ENCODE measurements around the gene TMEM31.

TMEM31 gene

GRCh38 chrX:103710609-103711008, at the start of gene TMEM31:
TMEM31 (plus strand) TSS chrX:103710909; CDS start chrX:103712259, 1,350 bp downstream.
- no peak within 1 kb of the TSS for H3K9ac ChIP-seq (ENCODE audit: low read length in 2 of 2)
- no peak within 1 kb of the TSS for H3K4me3 ChIP-seq (ENCODE audit: low read length in 2 of 2)
- H3K27ac ChIP-seq (ENCODE audit: low read length), result no peak within 1 kb of the TSS
- no peaks in the 10 kb centered on the region for H3K36me3 ChIP-seq (ENCODE audit: control insufficient read depth in 2 of 2, insufficient read depth in 2 of 2, low read length in 2 of 2)
- H3K27me3 ChIP-seq (ENCODE audit: control insufficient read depth in 1 of 2, insufficient read depth in 2 of 2, low read length in 2 of 2), result peaks cover 0 to 8% of the 10 kb centered on the region in 2 donors
- no peaks in the 10 kb centered on the region for H3K9me3 ChIP-seq (ENCODE audit: control insufficient read depth in 2 of 2, low read length in 2 of 2)
- no peaks in the 10 kb centered on the region for H3K4me1 ChIP-seq (ENCODE audit: control insufficient read depth, insufficient read depth, low read length)

- Histone ChIP-seq H3K36me3 (ENCODE audit: control insufficient read depth in 2 of 2, insufficient read depth in 2 of 2, low read length in 2 of 2) (no peaks in the 10 kb centered on the region), H3K4me3 (ENCODE audit: low read length in 2 of 2) (peak overlapping the region in 1 of 2 donors; percentile 8), H3K9me3 (ENCODE audit: control insufficient read depth in 2 of 2, low read length in 2 of 2) (no peaks in the 10 kb centered on the region), H3K27me3 (ENCODE audit: control insufficient read depth in 1 of 2, insufficient read depth in 2 of 2, low read length in 2 of 2) (peaks cover 5 to 16% of the 10 kb centered on the region in 2 donors), H3K27ac (ENCODE audit: low read length) (no peak overlapping the region), H3K4me1 (ENCODE audit: control insufficient read depth, insufficient read depth, low read length) (no peaks in the 10 kb centered on the region), H3K9ac (ENCODE audit: low read length in 2 of 2) (no peak overlapping the region)
Observed at GRCh38 chrX:103663981-103664762, 46.5 kb upstream of the TMEM31 start.

- Histone ChIP-seq H3K4me3 (ENCODE audit: low read length in 2 of 2) (no peak overlapping the region), H3K36me3 (ENCODE audit: control insufficient read depth in 2 of 2, insufficient read depth in 2 of 2, low read length in 2 of 2) (no peaks in the 10 kb centered on the region), H3K4me1 (ENCODE audit: control insufficient read depth, insufficient read depth, low read length) (no peaks in the 10 kb centered on the region), H3K27me3 (ENCODE audit: control insufficient read depth in 1 of 2, insufficient read depth in 2 of 2, low read length in 2 of 2) (peaks cover 5 to 7% of the 10 kb centered on the region in 2 donors), H3K9ac (ENCODE audit: low read length in 2 of 2) (no peak overlapping the region), H3K27ac (ENCODE audit: low read length) (no peak overlapping the region), H3K9me3 (ENCODE audit: control insufficient read depth in 2 of 2, low read length in 2 of 2) (no peaks in the 10 kb centered on the region)
Observed at GRCh38 chrX:103666202-103667107, 44.3 kb upstream of the TMEM31 start.

- peaks cover 0 to 7% of the 10 kb centered on the region in 2 donors for H3K27me3 ChIP-seq (ENCODE audit: control insufficient read depth in 1 of 2, insufficient read depth in 2 of 2, low read length in 2 of 2)
- no peak overlapping the region for H3K4me3 ChIP-seq (ENCODE audit: low read length in 2 of 2)
- H3K27ac ChIP-seq (ENCODE audit: low read length), result no peak overlapping the region
- H3K9ac ChIP-seq (ENCODE audit: low read length in 2 of 2), result no peak overlapping the region
- H3K36me3 ChIP-seq (ENCODE audit: control insufficient read depth in 2 of 2, insufficient read depth in 2 of 2, low read length in 2 of 2), result peaks cover 0 to 2% of the 10 kb centered on the region in 2 donors
- no peaks in the 10 kb centered on the region for H3K9me3 ChIP-seq (ENCODE audit: control insufficient read depth in 2 of 2, low read length in 2 of 2)
- H3K4me1 ChIP-seq (ENCODE audit: control insufficient read depth, insufficient read depth, low read length), result no peaks in the 10 kb centered on the region
Observed at GRCh38 chrX:103669745-103670144, 41.0 kb upstream of the TMEM31 start.

- Histone ChIP-seq H3K4me1 (ENCODE audit: control insufficient read depth, insufficient read depth, low read length) (no peaks in the 10 kb centered on the region), H3K36me3 (ENCODE audit: control insufficient read depth in 2 of 2, insufficient read depth in 2 of 2, low read length in 2 of 2) (peaks cover 0 to 18% of the 10 kb centered on the region in 2 donors), H3K27me3 (ENCODE audit: control insufficient read depth in 1 of 2, insufficient read depth in 2 of 2, low read length in 2 of 2) (peaks cover 0 to 4% of the 10 kb centered on the region in 2 donors), H3K27ac (ENCODE audit: low read length) (no peak overlapping the region), H3K4me3 (ENCODE audit: low read length in 2 of 2) (no peak overlapping the region), H3K9ac (ENCODE audit: low read length in 2 of 2) (no peak overlapping the region), H3K9me3 (ENCODE audit: control insufficient read depth in 2 of 2, low read length in 2 of 2) (no peaks in the 10 kb centered on the region)
Observed at GRCh38 chrX:103674531-103675454, 35.9 kb upstream of the TMEM31 start.

GRCh38 chrX:103678199-103678993, 32.3 kb upstream of the TMEM31 start:
- Histone ChIP-seq H3K36me3 (ENCODE audit: control insufficient read depth in 2 of 2, insufficient read depth in 2 of 2, low read length in 2 of 2) (peaks cover 0 to 18% of the 10 kb centered on the region in 2 donors), H3K9ac (ENCODE audit: low read length in 2 of 2) (no peak overlapping the region), H3K4me1 (ENCODE audit: control insufficient read depth, insufficient read depth, low read length) (no peaks in the 10 kb centered on the region), H3K9me3 (ENCODE audit: control insufficient read depth in 2 of 2, low read length in 2 of 2) (no peaks in the 10 kb centered on the region), H3K4me3 (ENCODE audit: low read length in 2 of 2) (no peak overlapping the region), H3K27me3 (ENCODE audit: control insufficient read depth in 1 of 2, insufficient read depth in 2 of 2, low read length in 2 of 2) (peaks cover 0 to 4% of the 10 kb centered on the region in 2 donors), H3K27ac (ENCODE audit: low read length) (no peak overlapping the region)

- Histone ChIP-seq H3K9ac (ENCODE audit: low read length in 2 of 2) (no peak overlapping the region), H3K27me3 (ENCODE audit: control insufficient read depth in 1 of 2, insufficient read depth in 2 of 2, low read length in 2 of 2) (no peaks in the 10 kb centered on the region), H3K9me3 (ENCODE audit: control insufficient read depth in 2 of 2, low read length in 2 of 2) (no peaks in the 10 kb centered on the region), H3K27ac (ENCODE audit: low read length) (no peak overlapping the region), H3K36me3 (ENCODE audit: control insufficient read depth in 2 of 2, insufficient read depth in 2 of 2, low read length in 2 of 2) (peaks cover 0 to 15% of the 10 kb centered on the region in 2 donors), H3K4me1 (ENCODE audit: control insufficient read depth, insufficient read depth, low read length) (no peaks in the 10 kb centered on the region), H3K4me3 (ENCODE audit: low read length in 2 of 2) (no peak overlapping the region)
Observed at GRCh38 chrX:103681443-103681842, 29.3 kb upstream of the TMEM31 start.

GRCh38 chrX:103685396-103685795, 25.3 kb upstream of the TMEM31 start:
- H3K9ac ChIP-seq (ENCODE audit: low read length in 2 of 2), result peak overlapping the region; percentile 80 to 94
- H3K4me1 ChIP-seq (ENCODE audit: control insufficient read depth, insufficient read depth, low read length), result no peaks in the 10 kb centered on the region
- peaks cover 0 to 11% of the 10 kb centered on the region in 2 donors for H3K36me3 ChIP-seq (ENCODE audit: control insufficient read depth in 2 of 2, insufficient read depth in 2 of 2, low read length in 2 of 2)
- peaks cover 0 to 2% of the 10 kb centered on the region in 2 donors for H3K27me3 ChIP-seq (ENCODE audit: control insufficient read depth in 1 of 2, insufficient read depth in 2 of 2, low read length in 2 of 2)
- H3K27ac ChIP-seq (ENCODE audit: low read length), result no peak overlapping the region
- no peaks in the 10 kb centered on the region for H3K9me3 ChIP-seq (ENCODE audit: control insufficient read depth in 2 of 2, low read length in 2 of 2)
- peak overlapping the region; percentile 76 to 80 for H3K4me3 ChIP-seq (ENCODE audit: low read length in 2 of 2)

GRCh38 chrX:103686199-103687072, 24.3 kb upstream of the TMEM31 start, which contains the start of gene MORF4L2:
MORF4L2 (minus strand) TSS chrX:103686699; CDS start chrX:103677027, 9,672 bp downstream.
- peaks cover 0 to 11% of the 10 kb centered on the region in 2 donors for H3K36me3 ChIP-seq (ENCODE audit: control insufficient read depth in 2 of 2, insufficient read depth in 2 of 2, low read length in 2 of 2)
- H3K9me3 ChIP-seq (ENCODE audit: control insufficient read depth in 2 of 2, low read length in 2 of 2), result no peaks in the 10 kb centered on the region
- peak within 1 kb of the TSS; percentile 94 to 97 for H3K9ac ChIP-seq (ENCODE audit: low read length in 2 of 2)
- peak within 1 kb of the TSS; percentile 80 to 83 for H3K4me3 ChIP-seq (ENCODE audit: low read length in 2 of 2)
- H3K4me1 ChIP-seq (ENCODE audit: control insufficient read depth, insufficient read depth, low read length), result no peaks in the 10 kb centered on the region
- H3K27me3 ChIP-seq (ENCODE audit: control insufficient read depth in 1 of 2, insufficient read depth in 2 of 2, low read length in 2 of 2), result peaks cover 0 to 2% of the 10 kb centered on the region in 2 donors
- peak within 1 kb of the TSS; percentile 96 for H3K27ac ChIP-seq (ENCODE audit: low read length)

Data from stomach smooth muscle (tissue), 2 donors.